HepG2 (cell line): Measurements from ENCODE around the gene DLG5. TPM values are rescaled to one million over a fixed set of nuclear protein-coding genes. Genes with fewer than 3 reads are reported as not detected.

Source experiments
- CBX2 ChIP-seq, 2 experiments: fragments of 200-600 bp in 1 of 2; sonication (generic); formaldehyde crosslinking in 1 of 2; IDR thresholded peaks; 2 replicates each; pipeline versions ENCODE4 v1.7.0 to v1.8.1; 2018 to 2022; ENCODE audit warnings: low read depth in 2 of 2, low read length in 1 of 2, mild to moderate bottlenecking in 1 of 2, missing genetic modification reagents in 1 of 2
- KDM4B ChIP-seq: sonication (generic); formaldehyde crosslinking; IDR thresholded peaks from 2 replicates; pipeline ENCODE4 v1.4.0; 2020; ENCODE audit warnings: missing genetic modification reagents
- KDM5A ChIP-seq: fragments of 200-600 bp; sonication (generic); IDR thresholded peaks from 2 replicates; pipeline ENCODE4 v1.7.0; 2018; ENCODE audit warnings: antibody characterized with exemption, mild to moderate bottlenecking, low read length, borderline replicate concordance
- MED8 ChIP-seq: sonication (generic); formaldehyde crosslinking; IDR thresholded peaks from 2 replicates; pipeline ENCODE4 v1.8.1; 2023; ENCODE audit warnings: mild to moderate bottlenecking, missing genetic modification reagents; ENCODE audit not compliant: insufficient replicate concordance
- PHF5A ChIP-seq: IDR thresholded peaks from one replicate; pipeline ENCODE4 v1.6.1; 2018; ENCODE audit warnings: low read depth, missing genetic modification reagents; ENCODE audit not compliant: unreplicated experiment
- THAP11 ChIP-seq: IDR thresholded peaks from 2 replicates; pipeline ENCODE4 v1.6.1; 2016; ENCODE audit warnings: missing biosample characterization, missing genetic modification reagents
- ZHX2 ChIP-seq, 2 experiments: sonication (generic) in 1 of 2; formaldehyde crosslinking in 1 of 2; IDR thresholded peaks; 2 replicates each; pipeline versions ENCODE4 v1.6.1 to v1.9.0; 2014 to 2022; ENCODE audit warnings: antibody characterized with exemption in 1 of 2, borderline replicate concordance in 1 of 2, inconsistent platforms in 1 of 2, low read depth in 1 of 2, missing genetic modification reagents in 1 of 2
- ZNF577 ChIP-seq: sonication (generic); formaldehyde crosslinking; IDR thresholded peaks from 2 replicates; pipeline ENCODE4 v1.4.0; 2020; ENCODE audit warnings: mild to moderate bottlenecking, low read depth, missing genetic modification reagents, borderline replicate concordance
- ZNF616 ChIP-seq: sonication (generic); formaldehyde crosslinking; IDR thresholded peaks from 2 replicates; pipeline ENCODE4 v1.5.0; 2020; ENCODE audit warnings: low read depth, mild to moderate bottlenecking, missing genetic modification reagents
- polyA plus RNA-seq, 8 experiments: library from polyadenylated mRNA; depleted of rRNA in 3 of 8; stranded (reverse) in 7 of 8; unstranded in 1 of 8; fragments of >200 nt; fragmentation: Illumina TruSeq in 4 of 8; extraction: Trizol in 4 of 8; gene quantifications; 2 replicates each; pipeline versions ENCODE4 v1.2.1 to v1.2.3, GENCODE V29; 2011 to 2016; ENCODE audit warnings: low read depth in 4 of 8, missing spikeins in 1 of 8, mixed read lengths in 1 of 8; ENCODE audit not compliant: insufficient read depth in 1 of 8
- total RNA-seq, 5 experiments: library from RNA; depleted of rRNA; stranded (reverse); fragments of >200 nt; fragmentation: Illumina TruSeq; extraction: Trizol; gene quantifications; 2 replicates each; pipeline ENCODE4 v1.2.3, GENCODE V29; 2016; ENCODE audit warnings: low read depth in 1 of 5
- TF ChIP-seq, protein P1 (sequence below): sonication (generic); formaldehyde crosslinking; IDR thresholded peaks from 2 replicates; pipeline ENCODE4 v1.8.0; 2022; ENCODE audit warnings: missing genetic modification reagents, mild to moderate bottlenecking, inconsistent platforms, borderline replicate concordance

DLG5 gene
- total and polyA plus RNA-seq, 2 of the 13 experiments (the other 11 are each of a cell fraction or from before 2014, with no cell fraction given), result 15.5 to 18.2 TPM

DNA sequence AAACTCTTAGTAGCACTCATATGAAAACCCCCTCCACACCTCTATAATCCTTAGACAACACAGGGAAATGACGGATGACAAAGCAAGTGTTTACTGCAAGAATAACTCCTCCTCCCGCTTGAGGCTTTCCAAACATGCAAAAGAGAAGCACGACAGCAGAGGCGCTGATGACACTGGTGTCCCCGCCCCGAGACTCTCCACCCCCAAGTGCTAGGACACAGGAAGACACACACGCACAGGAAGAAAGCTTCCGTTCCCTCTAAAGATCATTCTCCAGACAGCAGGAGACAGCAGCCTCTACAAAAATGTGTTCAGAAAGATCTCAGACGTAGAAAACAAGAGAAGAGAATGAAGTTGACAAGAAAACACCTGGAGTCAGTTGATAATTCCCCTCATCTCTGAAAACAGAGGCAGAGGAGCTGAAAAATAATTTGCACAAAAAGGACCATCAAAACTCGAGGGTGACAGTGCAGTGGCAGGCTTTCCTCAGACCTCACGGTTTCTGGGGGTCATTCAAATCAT is 90.2 kb downstream of the DLG5 start (continued):
- TF ChIP-seq CBX2 (IDR thresholded peaks at IDR 0.05; ENCODE audit: low read depth, low read length), result no peak
- TF ChIP-seq CBX2 (CRISPR knock-in tag; IDR thresholded peaks at IDR 0.05; ENCODE audit: low read depth), result no peak
- no peak for TF ChIP-seq ZNF577 (CRISPR knock-in tag)
- no peak for TF ChIP-seq ZHX2 (IDR thresholded peaks at IDR 0.05; ENCODE audit: low read depth)
- no peak for TF ChIP-seq ZHX2 (CRISPR knock-in tag; IDR thresholded peaks at IDR 0.05; ENCODE audit: borderline replicate concordance)
- no peak for TF ChIP-seq KDM5A
- TF ChIP-seq ZNF616, result no peak
- TF ChIP-seq PHF5A (CRISPR knock-in tag), result no peak
- no peak for TF ChIP-seq MED8 (CRISPR knock-in tag)
- no peak for TF ChIP-seq KDM4B (CRISPR knock-in tag)
- TF ChIP-seq THAP11, result no peak
- TF ChIP-seq, protein P1, sequence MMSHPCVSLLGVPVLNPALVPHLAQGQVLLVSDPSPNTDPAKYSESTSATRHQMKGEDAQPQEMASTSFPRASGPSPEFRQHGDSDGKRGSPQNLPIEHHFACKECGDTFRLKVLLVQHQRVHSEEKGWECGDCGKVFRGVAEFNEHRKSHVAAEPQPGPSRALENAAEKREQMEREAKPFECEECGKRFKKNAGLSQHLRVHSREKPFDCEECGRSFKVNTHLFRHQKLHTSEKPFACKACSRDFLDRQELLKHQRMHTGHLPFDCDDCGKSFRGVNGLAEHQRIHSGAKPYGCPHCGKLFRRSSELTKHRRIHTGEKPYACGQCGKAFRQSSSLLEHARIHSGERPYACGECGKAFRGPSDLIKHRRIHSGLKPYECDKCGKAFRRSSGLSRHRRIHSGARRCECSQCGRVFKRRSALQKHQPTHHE, result no peak
- TF ChIP-seq, all 625 proteins: peak for 0
